Erythroblast (primary cell): ENCODE data around the gene EHBP1.

Experiments
- GATA1 ChIP-seq: IDR thresholded peaks from 2 replicates; pipeline ENCODE4 v1.6.1; 2011; ENCODE audit warnings: low read depth, mild to moderate bottlenecking, control low read depth, low read length, moderate library complexity
- POLR2A ChIP-seq: IDR thresholded peaks from 2 replicates; pipeline ENCODE4 v1.6.1; 2011; ENCODE audit warnings: mild to moderate bottlenecking, low read length

DNA sequence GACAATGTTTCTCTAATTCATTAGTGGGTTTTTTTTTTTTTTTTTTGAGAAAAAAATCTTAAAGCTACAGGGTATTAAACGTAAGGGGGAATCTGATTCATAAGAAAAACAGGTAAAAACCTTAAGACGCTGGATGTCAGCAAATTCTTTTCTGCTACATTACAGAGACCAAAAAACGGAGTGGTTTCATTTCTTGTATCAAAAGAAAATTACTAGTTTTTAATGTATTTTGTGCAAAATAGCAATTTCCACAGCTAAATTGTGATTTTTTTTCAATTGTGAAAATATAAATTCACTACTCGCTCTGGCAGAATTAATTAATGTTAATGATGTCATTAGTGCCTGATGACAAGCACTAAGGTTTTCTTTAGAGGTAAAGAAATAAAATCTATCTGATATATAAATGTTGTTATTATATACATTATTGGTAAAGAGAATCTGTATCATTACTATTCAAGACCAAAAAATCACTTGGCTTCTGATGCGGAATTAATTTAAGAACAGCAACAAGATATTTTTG is 355.0 kb downstream of the EHBP1 start:
- TF ChIP-seq POLR2A (no peak), GATA1 (no peak)
